GM21737 (cell line): ENCODE results near the gene APP.

ENCODE experiments used
- ATAC-seq: cut with Tn5 transposase; IDR thresholded peaks from one replicate; pipeline ENCODE4 v1.9.1; 2021; ENCODE audit warnings: mild to moderate bottlenecking, moderate library complexity; ENCODE audit not compliant: unreplicated experiment

The APP gene

GRCh38 chr21:25838809-25839208 is 331.8 kb downstream of the APP start:
- ATAC-seq: no peak

GRCh38 chr21:25837533-25838265 is 332.9 kb downstream of the APP start:
- ATAC-seq: no peak

- no peak for ATAC-seq
Observed at GRCh38 chr21:25836396-25836795, 334.2 kb downstream of the APP start.

GRCh38 chr21:25834381-25834780 is 336.2 kb downstream of the APP start:
- ATAC-seq: no peak

- ATAC-seq: no peak
Observed at GRCh38 chr21:25831300-25831960, 339.1 kb downstream of the APP start.
